GM12864 (cell line): ENCODE measurements around the gene NTNG2.

ENCODE experiments used
- DNase-seq: peaks from one replicate; pipeline ENCODE4 v3.0.0-alpha.2; 2011; ENCODE audit warnings: low read depth
- H3K4me3 ChIP-seq: 2 replicates; pipeline ENCODE4 v1.5.1; 2011; ENCODE audit warnings: mild to moderate bottlenecking, low read depth, low read length, control low read depth
- CTCF ChIP-seq: IDR thresholded peaks from 2 replicates; pipeline ENCODE4 v1.5.1; 2011; ENCODE audit warnings: low read depth, mild to moderate bottlenecking, moderate library complexity, low read length, control low read depth, inconsistent platforms; ENCODE audit errors: missing control alignments

The NTNG2 gene

GRCh38 chr9:132218208-132218607 is 56.4 kb downstream of the NTNG2 start:
- no peak overlapping the region for H3K4me3 ChIP-seq
- DNase-seq = no peak
- TF ChIP-seq CTCF = no peak

GRCh38 chr9:132221941-132222340 is 60.1 kb downstream of the NTNG2 start:
- TF ChIP-seq CTCF = no peak
- DNase-seq = no peak
- H3K4me3 ChIP-seq = no peak overlapping the region

- DNase-seq = no peak
- TF ChIP-seq CTCF = no peak
- H3K4me3 ChIP-seq = no peak overlapping the region
Observed at GRCh38 chr9:132224645-132225044, 62.8 kb downstream of the NTNG2 start.

GRCh38 chr9:132226571-132227430 is 64.9 kb downstream of the NTNG2 start:
- TF ChIP-seq CTCF = no peak
- DNase-seq = no peak
- no peak overlapping the region for H3K4me3 ChIP-seq

GRCh38 chr9:132228062-132228461 is 66.2 kb downstream of the NTNG2 start:
- no peak for DNase-seq
- no peak for TF ChIP-seq CTCF
- H3K4me3 ChIP-seq = no peak overlapping the region

GRCh38 chr9:132230605-132231004 is 68.7 kb downstream of the NTNG2 start:
- H3K4me3 ChIP-seq = no peak overlapping the region
- no peak for DNase-seq
- no peak for TF ChIP-seq CTCF
